Hematopoietic multipotent progenitor cell treated with erythropoietin and hydrocortisone succinate and interleukin-3 and kit ligand, for 6 days (in vitro differentiated cells): ENCODE data around the gene ZFX.
"Not testable (repeated sequence)": the region's sequence is repeated elsewhere in the genome, so short reads cannot be mapped to it uniquely, and the experiment has no call there.

ENCODE experiments used
- DNase-seq: peaks from one replicate; pipeline ENCODE4 v3.0.0-alpha.2; 2015

The ZFX gene

GRCh38 chrX:24149351-24150050 lies at the start of gene ZFX:
Gene ZFX (plus strand): TSS chrX:24149729. CDS start chrX:24172743, 23,014 bp downstream.
- peak; percentile 55 for DNase-seq

- peak; percentile 56 for DNase-seq
Observed at GRCh38 chrX:24100713-24101112, 48.8 kb upstream of the ZFX start.

DNA sequence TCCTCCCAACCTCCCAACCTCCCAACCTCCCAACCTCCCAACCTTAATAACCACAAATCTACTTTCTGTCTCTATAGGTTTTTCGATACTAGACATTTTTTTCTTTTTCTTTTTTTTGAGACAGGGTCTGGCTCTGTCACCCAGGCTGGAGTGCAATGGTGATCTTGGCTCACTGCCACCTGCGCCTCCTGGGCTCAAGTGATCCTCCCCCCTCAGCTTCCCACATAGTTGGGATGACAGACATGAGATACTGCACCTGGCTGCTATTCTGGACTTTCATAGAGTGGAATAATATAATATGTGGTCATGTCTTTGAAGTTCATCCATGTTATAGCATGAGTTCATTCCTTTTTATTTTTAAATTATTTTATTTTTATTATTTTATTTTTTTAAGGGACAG lies 39.5 kb upstream of the ZFX start:
- no peak for DNase-seq

DNA sequence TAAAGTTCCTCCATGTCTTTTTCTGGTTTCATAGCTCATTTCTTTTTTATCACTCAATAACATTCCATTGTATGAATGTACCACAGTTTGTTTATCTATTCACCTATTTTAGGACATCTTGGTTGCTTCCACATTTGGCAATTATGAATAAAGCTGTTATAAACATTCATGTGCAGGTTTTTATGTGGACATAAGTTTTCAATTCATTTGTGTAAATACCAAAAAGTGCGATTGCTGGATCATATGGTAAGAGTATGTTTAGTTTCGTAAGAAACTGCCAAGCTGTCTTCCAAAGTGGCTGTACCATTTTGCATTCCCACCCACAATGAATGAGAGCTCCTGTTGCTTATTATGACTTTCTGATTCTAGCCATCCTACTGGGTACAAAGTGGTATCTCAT lies 36.3 kb upstream of the ZFX start:
- no peak for DNase-seq

DNA sequence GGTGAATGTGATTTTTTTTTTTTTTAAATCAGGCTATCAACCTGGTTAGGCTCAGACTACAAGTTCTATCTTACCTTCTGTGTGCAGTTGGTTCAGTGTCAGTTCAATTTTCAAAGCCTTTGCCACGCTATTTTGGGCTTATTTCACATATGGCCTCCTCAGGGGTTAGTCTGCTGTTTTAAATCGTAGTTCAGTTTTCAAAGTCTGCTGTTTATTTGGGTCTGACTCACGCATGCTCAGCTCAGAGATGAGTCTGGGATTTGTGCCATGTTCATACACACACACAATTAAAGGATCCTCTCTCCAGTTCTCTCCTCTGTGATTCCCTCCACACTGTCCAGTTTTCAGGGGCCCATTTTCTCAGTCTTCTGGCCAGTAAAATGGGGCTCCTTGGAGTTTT lies 32.3 kb upstream of the ZFX start:
- DNase-seq, result no peak

- no peak for DNase-seq
Observed at GRCh38 chrX:24124244-24124799, 25.2 kb upstream of the ZFX start.

GRCh38 chrX:24125028-24125612 lies 24.4 kb upstream of the ZFX start:
- no peak for DNase-seq

GRCh38 chrX:24131476-24131875 lies 18.1 kb upstream of the ZFX start:
- DNase-seq, result no peak

DNA sequence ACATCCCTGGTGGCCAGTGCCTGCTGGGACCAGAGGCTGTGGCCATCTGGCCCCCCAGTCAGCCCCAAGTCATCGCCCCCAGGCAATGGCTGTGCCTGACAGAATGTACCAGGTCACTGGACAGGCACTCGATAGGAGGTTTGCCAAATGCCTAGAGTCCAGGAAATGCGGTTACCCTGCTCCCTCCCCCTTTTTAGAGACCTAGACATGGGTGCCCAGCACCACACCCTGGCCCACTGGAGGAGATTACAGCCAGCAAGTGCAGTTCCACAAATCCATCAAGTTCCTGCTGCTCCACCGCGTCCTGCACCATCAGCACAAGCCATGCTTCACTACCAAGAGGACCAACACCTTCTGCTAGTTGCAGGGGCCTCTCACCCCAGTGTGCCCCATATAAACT lies 16.2 kb upstream of the ZFX start:
- DNase-seq, result peak; percentile 9

- not testable (repeated sequence) for DNase-seq
Observed at GRCh38 chrX:24135768-24136167, 13.8 kb upstream of the ZFX start.

- no peak for DNase-seq
Observed at GRCh38 chrX:24137192-24137591, 12.3 kb upstream of the ZFX start.

- DNase-seq, result not testable (repeated sequence)
Observed at GRCh38 chrX:24143982-24144381, 5.5 kb upstream of the ZFX start.

DNA sequence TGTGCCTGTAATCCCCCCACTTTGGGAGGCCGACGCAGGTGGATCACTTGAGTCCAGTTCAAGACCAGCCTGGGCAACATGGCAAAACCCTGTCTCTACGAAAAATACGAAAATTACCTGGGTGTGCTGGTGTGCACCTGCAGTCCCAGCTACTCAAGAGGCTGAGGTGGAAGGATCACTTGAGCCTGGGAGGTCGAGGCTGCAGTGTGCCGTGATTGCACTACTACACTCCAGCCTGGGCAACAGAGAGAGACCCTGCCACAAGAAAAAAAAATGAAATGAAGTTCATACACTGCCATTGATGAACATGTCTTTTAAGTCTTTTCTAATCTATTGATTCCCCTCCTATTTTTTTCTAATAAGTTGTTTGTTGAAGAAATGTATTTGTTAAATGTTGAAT lies 5.0 kb upstream of the ZFX start:
- DNase-seq, result no peak

GRCh38 chrX:24145303-24146186 lies 4.0 kb upstream of the ZFX start:
- peak; percentile 4 for DNase-seq

GRCh38 chrX:24146283-24146949 lies 3.1 kb upstream of the ZFX start:
- DNase-seq, result peak; percentile 38

DNA sequence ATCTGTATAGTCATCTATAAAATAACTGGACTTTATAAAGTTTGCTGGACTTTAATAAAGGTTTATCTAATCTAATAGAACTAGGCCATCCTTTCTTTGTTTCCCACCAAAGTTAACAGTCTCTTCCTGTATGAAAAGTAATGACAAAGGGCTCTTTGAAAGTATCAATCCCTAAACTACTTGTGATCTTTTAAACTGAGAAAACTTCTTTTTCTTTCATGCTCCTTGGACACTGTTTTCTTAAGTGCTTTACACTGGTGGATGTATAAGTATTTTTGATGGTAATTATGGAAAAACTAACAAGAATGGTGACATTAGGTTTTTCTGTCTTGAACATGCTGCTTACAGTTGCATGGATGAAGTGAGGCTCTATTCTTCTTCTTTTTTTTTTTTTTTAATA lies 2.4 kb upstream of the ZFX start:
- DNase-seq, result no peak

DNA sequence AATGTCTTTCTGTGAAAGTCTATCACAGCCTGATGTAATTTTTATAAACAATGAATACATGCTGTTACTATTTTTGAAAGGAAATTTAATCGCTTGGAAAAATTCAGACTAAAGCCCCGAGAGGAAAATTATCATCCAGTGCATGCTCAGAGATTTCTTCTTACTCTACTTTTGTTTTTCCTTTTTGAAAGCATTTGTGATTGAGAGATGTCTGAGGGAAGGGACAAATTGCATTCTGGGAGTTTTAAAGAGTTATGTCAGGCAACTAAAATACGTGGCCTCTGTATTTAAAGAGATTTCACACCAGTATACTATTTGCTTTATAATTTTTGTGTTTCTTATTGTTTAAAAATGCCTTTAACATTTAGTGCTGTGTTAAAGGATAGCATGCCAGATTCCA lies 1.4 kb upstream of the ZFX start:
- DNase-seq, result no peak

DNA sequence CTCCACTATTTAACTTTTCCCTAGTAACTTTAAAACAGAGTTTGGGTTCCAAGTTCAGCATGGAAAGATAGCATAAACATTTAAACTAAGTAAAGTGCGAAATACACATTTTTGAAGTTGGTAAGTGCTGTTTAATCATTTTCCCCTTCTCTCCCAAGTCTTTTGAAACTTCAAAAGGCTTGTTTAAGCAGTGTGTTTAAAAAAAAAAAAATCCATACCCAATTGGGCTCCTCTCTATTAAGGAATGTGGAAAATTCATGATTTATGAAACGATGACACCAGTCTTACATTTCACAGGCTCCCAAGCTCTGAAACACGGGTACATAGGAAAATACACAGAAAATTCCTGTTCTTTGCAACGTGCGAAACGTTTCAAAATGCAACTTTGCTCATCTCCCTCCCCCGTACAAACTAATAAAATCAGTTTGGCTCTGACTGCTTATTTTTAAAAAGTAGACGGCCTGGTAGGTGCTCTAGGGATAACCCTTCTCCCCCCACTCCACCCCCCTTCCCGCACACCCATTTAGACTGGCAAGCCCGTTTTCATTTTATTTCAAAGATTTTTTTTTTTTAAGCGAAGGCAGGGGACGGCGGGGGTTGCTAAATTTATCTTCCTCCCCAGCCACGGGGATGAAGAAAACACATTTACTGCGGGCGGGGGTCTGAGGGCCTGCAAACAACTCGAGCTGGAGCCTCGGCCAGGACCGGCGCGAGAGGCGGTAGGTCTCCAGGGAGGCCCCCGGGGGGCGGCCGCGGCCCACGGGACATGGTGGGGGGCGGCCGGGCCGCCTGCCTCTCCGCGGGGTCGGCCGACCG lies 786 bp upstream of the ZFX start:
- DNase-seq, result no peak

GRCh38 chrX:24150051-24150790 lies 692 bp downstream of the ZFX start:
- peak; percentile 89 for DNase-seq

DNA sequence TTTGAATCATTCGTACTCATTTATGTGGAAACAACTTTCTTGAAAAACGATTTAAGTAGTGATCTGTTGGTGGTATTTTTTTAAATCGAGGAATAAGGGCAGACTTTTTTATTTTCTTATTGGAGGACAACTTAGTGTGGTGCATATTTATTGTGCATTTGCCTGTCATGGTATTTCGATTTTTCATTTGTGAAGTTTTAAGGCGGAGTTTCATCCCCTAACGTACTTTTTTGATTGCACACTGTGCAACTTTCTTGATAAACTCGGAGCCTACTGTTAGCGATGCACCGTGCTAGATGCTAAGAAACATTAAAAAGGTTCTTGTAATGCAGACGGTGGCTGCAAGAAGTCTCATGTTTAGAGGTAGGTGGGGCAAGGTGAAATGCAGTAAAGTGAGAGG lies 1.4 kb downstream of the ZFX start:
- no peak for DNase-seq

- DNase-seq, result no peak
Observed at GRCh38 chrX:24151513-24151912, 2.0 kb downstream of the ZFX start.
